HepG2 (cell line): Measurements from ENCODE around the gene EXOC3L2. TPM values are rescaled to one million over a fixed set of nuclear protein-coding genes. Genes with fewer than 3 reads are reported as not detected.

Experiments used
- ATAC-seq: fragments of 200-7000 bp; cut with Tn5 transposase; 3 replicates; pipeline ENCODE4 v1.9.1; 2020; ENCODE audit warnings: mild to moderate bottlenecking, moderate library complexity
- BruUV-seq: library from RNA; stranded (reverse); fragments of 400-500 nt; replicated peaks from 2 replicates; lab custom pipeline; 2021; lab: Mats Ljungman, UMichigan
- CTCF ChIA-PET: fragments of 300-600 bp; formaldehyde crosslinking; extraction: SDS; loops from one replicate; lab custom pipeline; 2021; ENCODE audit warnings: low total read pairs, inconsistent platforms, low intra/inter-chr PET ratio; lab: Yijun Ruan, JAX
- POLR2A ChIA-PET: fragments of 350-600 bp; sonication (Branson Sonifier 250); formaldehyde crosslinking; loops from one replicate; lab custom pipeline; 2020; ENCODE audit warnings: antibody characterized with exemption, inconsistent platforms; lab: Yijun Ruan, JAX
- DNase-seq: peaks from one replicate; pipeline ENCODE4 v3.0.0-alpha.2; 2015; ENCODE audit warnings: low spot score
- FAIRE-seq: peaks from 3 replicates; lab custom pipeline; 2011; peaks lifted over from hg19 to GRCh38; lab: Jason Lieb, UNC
- H2AFZ ChIP-seq: one replicate; pipeline ENCODE4 v1.6.1; 2011; ENCODE audit warnings: low read length, inconsistent platforms
- H3K27ac ChIP-seq: fragments of 300-600 bp; 3 replicates; pipeline ENCODE4 v1.8.0; 2011; ENCODE audit warnings: mixed run types, mild to moderate bottlenecking, mixed read lengths, low read length, inconsistent platforms; ENCODE audit not compliant: insufficient read depth; ENCODE audit errors: extremely low read length
- H3K27me3 ChIP-seq, 2 experiments: fragments of 200-600 bp in 1 of 2; 2 replicates in 1 of 2; 3 replicates in 1 of 2; pipeline versions ENCODE4 v1.6.0 to v1.8.0; 2011; ENCODE audit warnings: low read length in 2 of 2, mild to moderate bottlenecking in 2 of 2, moderate library complexity in 2 of 2, inconsistent platforms in 1 of 2; ENCODE audit not compliant: insufficient read depth in 2 of 2, control insufficient read depth in 1 of 2
- H3K36me3 ChIP-seq, 2 experiments: fragments of 200-600 bp in 1 of 2; replicated peaks in 1 of 2; 2 replicates in 1 of 2; 3 replicates in 1 of 2; pipeline versions ENCODE4 v1.5.1 to v1.8.0; 2011; ENCODE audit warnings: low read length in 2 of 2, inconsistent platforms in 1 of 2; ENCODE audit not compliant: insufficient read depth in 2 of 2, control insufficient read depth in 1 of 2
- H3K4me1 ChIP-seq: 2 replicates; pipeline ENCODE4 v1.5.1; 2012; ENCODE audit warnings: low read length, inconsistent platforms; ENCODE audit not compliant: insufficient read depth
- H3K4me2 ChIP-seq: 2 replicates; pipeline ENCODE4 v1.6.0; 2011; ENCODE audit warnings: low read depth, low read length, inconsistent platforms
- H3K4me3 ChIP-seq, 3 experiments: fragments of 200-600 bp in 1 of 3; sonication (generic), shearing (Covaris generic) in 1 of 3; replicated peaks in 1 of 3; 2 replicates each; pipeline ENCODE4 v1.5.1; 2011 to 2016; ENCODE audit warnings: low read length in 3 of 3, inconsistent platforms in 2 of 3, low read depth in 2 of 3, mild to moderate bottlenecking in 2 of 3, control low read depth in 1 of 3, mixed read lengths in 1 of 3; ENCODE audit not compliant: insufficient read depth in 1 of 3
- H3K79me2 ChIP-seq: one replicate; pipeline ENCODE4 v1.6.1; 2011; ENCODE audit warnings: low read length, inconsistent platforms; ENCODE audit not compliant: insufficient read depth
- H3K9ac ChIP-seq: 2 replicates; pipeline ENCODE4 v1.6.0; 2011; ENCODE audit warnings: mild to moderate bottlenecking, low read depth, low read length, inconsistent platforms; ENCODE audit not compliant: insufficient read depth
- H3K9me3 ChIP-seq: 2 replicates; pipeline ENCODE4 v1.5.1; 2012; ENCODE audit warnings: mild to moderate bottlenecking, low read length
- H4K20me1 ChIP-seq: 2 replicates; pipeline ENCODE4 v1.6.0; 2011; ENCODE audit warnings: inconsistent platforms, mild to moderate bottlenecking, low read length, moderate library complexity; ENCODE audit not compliant: insufficient read depth
- AHDC1 ChIP-seq: sonication (generic); formaldehyde crosslinking; IDR thresholded peaks from 2 replicates; pipeline ENCODE4 v1.5.1; 2020; ENCODE audit warnings: mild to moderate bottlenecking, missing genetic modification reagents, borderline replicate concordance
- DMTF1 ChIP-seq: sonication (generic); formaldehyde crosslinking; IDR thresholded peaks from 2 replicates; pipeline ENCODE4 v1.4.0; 2020; ENCODE audit warnings: mild to moderate bottlenecking, missing genetic modification reagents
- ELF1 ChIP-seq: sonication (generic); formaldehyde crosslinking; IDR thresholded peaks from 2 replicates; pipeline ENCODE4 v1.4.0; 2020; ENCODE audit warnings: missing genetic modification reagents
- IRF2 ChIP-seq: IDR thresholded peaks from 2 replicates; pipeline ENCODE4 v1.6.1; 2018; ENCODE audit warnings: missing genetic modification reagents, missing compliant biosample characterization
- SSRP1 ChIP-seq: IDR thresholded peaks from 2 replicates; pipeline ENCODE4 v1.6.1; 2016; ENCODE audit warnings: control low read depth
- ZNF143 ChIP-seq: sonication (generic); formaldehyde crosslinking; IDR thresholded peaks from 2 replicates; pipeline ENCODE4 v1.4.0; 2020; ENCODE audit warnings: missing genetic modification reagents
- WGBS: methylation state at CpG from one replicate; pipeline ENCODE4 v1.1.6; 2017; ENCODE audit warnings: low lambda C conversion rate; 5-methylcytosine and 5-hydroxymethylcytosine counted together
- in situ Hi-C: cut with HindIII; loops from 2 replicates; pipeline ENCODE4 v1.10.0; 2017; ENCODE audit warnings: low pct_unique_long_range_greater_than_20kb; ENCODE audit not compliant: extremely low pct_ligation_motif_present
- intact Hi-C: fragments of 100-400 bp; cut with micrococcal nuclease; formaldehyde crosslinking; loops from one replicate; pipeline ENCODE4 v1.10.0; 2022; ENCODE audit not compliant: unreplicated experiment
- polyA plus RNA-seq, 8 experiments: library from polyadenylated mRNA; depleted of rRNA in 3 of 8; stranded (reverse) in 7 of 8; unstranded in 1 of 8; fragments of >200 nt; fragmentation: Illumina TruSeq in 4 of 8; extraction: Trizol in 4 of 8; gene quantifications; 2 replicates each; pipeline versions ENCODE4 v1.2.1 to v1.2.3, GENCODE V29; 2011 to 2016; ENCODE audit warnings: low read depth in 4 of 8, missing spikeins in 1 of 8, mixed read lengths in 1 of 8; ENCODE audit not compliant: insufficient read depth in 1 of 8
- total RNA-seq, 5 experiments: library from RNA; depleted of rRNA; stranded (reverse); fragments of >200 nt; fragmentation: Illumina TruSeq; extraction: Trizol; gene quantifications; 2 replicates each; pipeline ENCODE4 v1.2.3, GENCODE V29; 2016; ENCODE audit warnings: low read depth in 1 of 5

The EXOC3L2 gene
- total and polyA plus RNA-seq, 2 of the 13 experiments (the other 11 are each of a cell fraction or from before 2014, with no cell fraction given) = 0.21 TPM; not detected in 1

GRCh38 chr19:45293682-45294081, 48.5 kb upstream of the EXOC3L2 start (continued):
- no peak for TF ChIP-seq AHDC1 (CRISPR knock-in tag)
- TF ChIP-seq IRF2 = no peak
- no peak for TF ChIP-seq ELF1
- no peak for TF ChIP-seq SSRP1 (CRISPR knock-in tag)

- TF ChIP-seq ZNF143 (CRISPR knock-in tag) (peak; percentile 34; the same call in 1 of the 2 replicates), DMTF1 (CRISPR knock-in tag) (no peak)
- TF ChIP-seq, all 625 proteins: peak for 1
- 94% methylated on average over 1 of the region's 1 CpG for WGBS
- in situ Hi-C loops (no loop called here), intact Hi-C loops (no loop called here)
- Histone ChIP-seq H4K20me1 (no peaks in the 10 kb centered on the region), H3K4me3 (no peak overlapping the region), H3K27me3 (no peaks in the 10 kb centered on the region), H3K79me2 (no peaks in the 10 kb centered on the region), H2AFZ (no peak overlapping the region), H3K36me3 (peaks cover 12 to 34% of the 10 kb centered on the region in 2 experiments; a peak in 4 of 5 replicates), H3K9me3 (no peaks in the 10 kb centered on the region), H3K27ac (no peak overlapping the region), H3K4me1 (peaks cover 10% of the 10 kb centered on the region; the same call in 1 of the 2 replicates), H3K4me2 (no peak overlapping the region), H3K9ac (no peak overlapping the region)
- no peak for FAIRE-seq
- CTCF ChIA-PET = no interaction called here
- no TSS peak for BruUV-seq
- DNase-seq = no peak
- ATAC-seq = no peak
- POLR2A ChIA-PET = no interaction called here
Measured at GRCh38 chr19:45291834-45292233, 46.6 kb upstream of the EXOC3L2 start.
